Endothelial cell of umbilical vein (primary cell): ENCODE results near the gene CARD18. TPM values are rescaled to one million over a fixed set of nuclear protein-coding genes. Genes with fewer than 3 reads are reported as not detected.
A peak's percentile ranks its signal among the peaks of the same experiment; 100 is the strongest.

ENCODE experiments used
- BruUV-seq: library from RNA; stranded (reverse); fragments of 400-500 nt; replicated peaks from 2 replicates; lab custom pipeline; 2021; lab: Mats Ljungman, UMichigan
- CTCF ChIA-PET: fragments of 300-600, 350-600 bp; sonication (Branson Sonifier 250); formaldehyde crosslinking; loops from one replicate; lab custom pipeline; 2021; ENCODE audit warnings: antibody characterized with exemption, inconsistent platforms; lab: Charles Lee
- POLR2A ChIA-PET: fragments of 300-600, 350-600 bp; sonication (Branson Sonifier 250); formaldehyde crosslinking; loops from one replicate; lab custom pipeline; 2021; ENCODE audit warnings: antibody characterized with exemption, inconsistent platforms; lab: Charles Lee
- DNase-seq: peaks from one replicate; pipeline ENCODE4 v3.0.0-alpha.2; 2011; ENCODE audit warnings: low read depth, low spot score
- FAIRE-seq: peaks from 2 replicates; lab custom pipeline; 2011; peaks lifted over from hg19 to GRCh38; lab: Jason Lieb, UNC
- H2AFZ ChIP-seq: 2 replicates; pipeline ENCODE4 v1.6.0; 2012; ENCODE audit warnings: low read depth, low read length, control low read depth, inconsistent platforms
- H3K27ac ChIP-seq: 2 replicates; pipeline ENCODE4 v1.5.1; 2011; ENCODE audit warnings: low read depth, mild to moderate bottlenecking, control low read depth, low read length, moderate library complexity; ENCODE audit not compliant: insufficient read depth
- H3K27me3 ChIP-seq, 2 experiments: 2 replicates each; pipeline versions ENCODE4 v1.6.0 to v1.6.1; 2011; ENCODE audit warnings: low read length in 2 of 2, mixed read lengths in 1 of 2; ENCODE audit not compliant: control insufficient read depth in 2 of 2, insufficient read depth in 2 of 2
- H3K36me3 ChIP-seq, 2 experiments: 2 replicates in 1 of 2; 3 replicates in 1 of 2; pipeline ENCODE4 v1.5.1; 2011; ENCODE audit warnings: low read length in 2 of 2, mild to moderate bottlenecking in 1 of 2, moderate library complexity in 1 of 2; ENCODE audit not compliant: control insufficient read depth in 2 of 2, insufficient read depth in 2 of 2; ENCODE audit errors: extremely low read depth in 1 of 2
- H3K4me1 ChIP-seq: 3 replicates; pipeline ENCODE4 v1.5.1; 2011; ENCODE audit warnings: mild to moderate bottlenecking, low read length; ENCODE audit not compliant: control insufficient read depth, insufficient read depth; ENCODE audit errors: extremely low read depth
- H3K4me2 ChIP-seq: 2 replicates; pipeline ENCODE4 v1.6.1; 2011; ENCODE audit warnings: low read length, control low read depth, mixed read lengths; ENCODE audit not compliant: insufficient read depth
- H3K4me3 ChIP-seq, 3 experiments: fragments of 200-600 bp in 1 of 3; sonication (generic), shearing (Covaris generic) in 1 of 3; replicated peaks in 1 of 3; 2 replicates each; pipeline ENCODE4 v1.5.1; 2011 to 2016; ENCODE audit warnings: control low read depth in 3 of 3, low read length in 3 of 3, mild to moderate bottlenecking in 2 of 3, inconsistent platforms in 1 of 3, low read depth in 1 of 3, moderate library complexity in 1 of 3; ENCODE audit not compliant: insufficient read depth in 1 of 3
- H3K79me2 ChIP-seq: 2 replicates; pipeline ENCODE4 v1.6.0; 2012; ENCODE audit warnings: low read length, inconsistent platforms; ENCODE audit not compliant: control insufficient read depth, insufficient read depth
- H3K9ac ChIP-seq: replicated peaks from 2 replicates; pipeline ENCODE3; 2011; ENCODE audit warnings: low read length, control low read depth; ENCODE audit not compliant: insufficient read depth; ENCODE audit errors: extremely low read depth
- H3K9me1 ChIP-seq: replicated peaks from 3 replicates; pipeline ENCODE4 v1.6.0; 2011; ENCODE audit warnings: mild to moderate bottlenecking, low read length; ENCODE audit not compliant: control insufficient read depth, insufficient read depth; ENCODE audit errors: extremely low read depth
- H3K9me3 ChIP-seq: replicated peaks from 2 replicates; pipeline ENCODE4 v1.5.1; 2012; ENCODE audit warnings: low read length, inconsistent platforms; ENCODE audit not compliant: control insufficient read depth, insufficient read depth
- H4K20me1 ChIP-seq: replicated peaks from 2 replicates; pipeline ENCODE3; 2011; ENCODE audit warnings: mild to moderate bottlenecking, low read length; ENCODE audit not compliant: control insufficient read depth, insufficient read depth; ENCODE audit errors: extremely low read depth
- EZH2 ChIP-seq: IDR thresholded peaks from 2 replicates; pipeline ENCODE4 v1.6.1; 2012; ENCODE audit warnings: borderline replicate concordance, low read depth, mild to moderate bottlenecking, moderate library complexity, low read length, inconsistent platforms; ENCODE audit not compliant: severe bottlenecking
- FOS ChIP-seq: IDR thresholded peaks from 2 replicates; pipeline ENCODE4 v1.6.1; 2011; ENCODE audit warnings: mild to moderate bottlenecking, low read length, moderate library complexity, borderline replicate concordance; ENCODE audit not compliant: insufficient read depth
- GATA2 ChIP-seq: IDR thresholded peaks from 2 replicates; pipeline ENCODE4 v1.7.0; 2011; ENCODE audit warnings: low read depth, mild to moderate bottlenecking, moderate library complexity, mixed read lengths, low read length; ENCODE audit not compliant: insufficient read length, insufficient read depth
- JUN ChIP-seq: IDR thresholded peaks from 2 replicates; pipeline ENCODE4 v1.6.1; 2011; ENCODE audit warnings: borderline replicate concordance, low read depth; ENCODE audit not compliant: insufficient read length, insufficient read depth
- MYC ChIP-seq: IDR thresholded peaks from one replicate; pipeline ENCODE4 v1.6.1; 2011; ENCODE audit warnings: mild to moderate bottlenecking, low read depth, low read length
- POLR2A ChIP-seq: IDR thresholded peaks from 2 replicates; pipeline ENCODE4 v1.6.1; 2012; ENCODE audit warnings: low read depth, mild to moderate bottlenecking, control low read depth, low read length
- POLR2AphosphoS5 ChIP-seq: IDR thresholded peaks from 2 replicates; pipeline ENCODE4 v1.6.1; 2012; ENCODE audit warnings: low read depth, mild to moderate bottlenecking, control low read depth, low read length, moderate library complexity; ENCODE audit not compliant: insufficient read depth
- dilution Hi-C: fragments of 300-500 bp; cut with MboI; formaldehyde crosslinking; loops from one replicate; pipeline ENCODE4 v1.15.0; 2019; ENCODE audit warnings: low sequenced_read_pairs; ENCODE audit not compliant: extremely low pct_ligation_motif_present
- intact Hi-C: fragments of 100-400 bp; cut with micrococcal nuclease; formaldehyde crosslinking; loops from one replicate; pipeline ENCODE4 v1.10.0; 2022
- polyA plus RNA-seq, 4 experiments: library from polyadenylated mRNA; depleted of rRNA in 3 of 4; stranded (reverse) in 3 of 4; unstranded in 1 of 4; fragments of >200 nt; gene quantifications; 2 replicates each; pipeline versions ENCODE4 v1.2.1 to v1.2.3, GENCODE V29; 2011 to 2012; ENCODE audit warnings: missing spikeins in 1 of 4
- total RNA-seq: library from RNA; stranded (reverse); gene quantifications from 2 replicates; pipeline ENCODE4 v1.2.3, GENCODE V29; 2021
- TF ChIP-seq, protein P1 (sequence below), 2 donors: IDR thresholded peaks; 1 replicate in 1 of 2; 2 replicates in 1 of 2; pipeline ENCODE4 v1.5.1; 2011; ENCODE audit warnings: low read length in 2 of 2, mild to moderate bottlenecking in 2 of 2, moderate library complexity in 2 of 2, control low read depth in 1 of 2, inconsistent platforms in 1 of 2, low read depth in 1 of 2; ENCODE audit not compliant: insufficient read depth in 1 of 2; ENCODE audit errors: extremely low read depth in 1 of 2
- TF ChIP-seq, protein P2 (sequence below): IDR thresholded peaks from 2 replicates; pipeline ENCODE4 v1.6.1; 2011; ENCODE audit not compliant: insufficient read depth, insufficient read length

The CARD18 gene
- total and polyA plus RNA-seq, 2 donors (not counting 3 experiments of a cell fraction or from before 2014, with no cell fraction given): not detected

DNA sequence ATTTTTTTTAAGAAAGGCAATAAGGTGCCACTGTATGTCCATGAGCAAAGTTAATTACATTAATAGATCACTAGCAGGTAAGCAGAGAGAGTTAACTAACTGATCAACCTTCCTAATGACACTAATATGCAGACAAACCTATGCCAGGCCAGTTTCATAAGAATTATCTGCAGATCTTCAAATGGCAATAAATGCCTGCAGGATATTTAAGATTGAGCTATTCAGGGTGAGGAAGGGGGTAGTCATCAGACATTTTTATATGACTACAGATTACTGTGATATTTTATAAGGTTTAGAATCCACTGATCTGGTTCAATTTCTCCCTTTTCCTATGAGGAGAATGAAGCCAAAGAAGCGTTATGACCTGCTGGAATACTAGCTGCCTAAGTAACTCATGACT, 30.2 kb downstream of the CARD18 start:
- Histone ChIP-seq H3K9me1 (no peaks in the 10 kb centered on the region), H4K20me1 (no peaks in the 10 kb centered on the region), H3K27me3 (no peaks in the 10 kb centered on the region), H3K9ac (no peak overlapping the region), H3K4me2 (no peak overlapping the region), H2AFZ (peak overlapping the region; percentile 96), H3K9me3 (no peaks in the 10 kb centered on the region), H3K4me1 (peaks cover 17% of the 10 kb centered on the region), H3K79me2 (no peaks in the 10 kb centered on the region), H3K27ac (no peak overlapping the region), H3K36me3 (no peaks in the 10 kb centered on the region), H3K4me3 (no peak overlapping the region)
- intact Hi-C loops: no loop called here
- TF ChIP-seq POLR2AphosphoS5 (no peak), EZH2 (no peak), MYC (no peak), JUN (no peak), FOS (no peak), POLR2A (no peak), GATA2 (no peak)
- TF ChIP-seq, protein P1, sequence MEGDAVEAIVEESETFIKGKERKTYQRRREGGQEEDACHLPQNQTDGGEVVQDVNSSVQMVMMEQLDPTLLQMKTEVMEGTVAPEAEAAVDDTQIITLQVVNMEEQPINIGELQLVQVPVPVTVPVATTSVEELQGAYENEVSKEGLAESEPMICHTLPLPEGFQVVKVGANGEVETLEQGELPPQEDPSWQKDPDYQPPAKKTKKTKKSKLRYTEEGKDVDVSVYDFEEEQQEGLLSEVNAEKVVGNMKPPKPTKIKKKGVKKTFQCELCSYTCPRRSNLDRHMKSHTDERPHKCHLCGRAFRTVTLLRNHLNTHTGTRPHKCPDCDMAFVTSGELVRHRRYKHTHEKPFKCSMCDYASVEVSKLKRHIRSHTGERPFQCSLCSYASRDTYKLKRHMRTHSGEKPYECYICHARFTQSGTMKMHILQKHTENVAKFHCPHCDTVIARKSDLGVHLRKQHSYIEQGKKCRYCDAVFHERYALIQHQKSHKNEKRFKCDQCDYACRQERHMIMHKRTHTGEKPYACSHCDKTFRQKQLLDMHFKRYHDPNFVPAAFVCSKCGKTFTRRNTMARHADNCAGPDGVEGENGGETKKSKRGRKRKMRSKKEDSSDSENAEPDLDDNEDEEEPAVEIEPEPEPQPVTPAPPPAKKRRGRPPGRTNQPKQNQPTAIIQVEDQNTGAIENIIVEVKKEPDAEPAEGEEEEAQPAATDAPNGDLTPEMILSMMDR (IDR thresholded peaks at IDR 0.05; ENCODE audit: extremely low read depth in 1 of 2, insufficient read depth in 1 of 2, low read depth in 1 of 2, low read length in 2 of 2): no peak
- TF ChIP-seq, protein P2, sequence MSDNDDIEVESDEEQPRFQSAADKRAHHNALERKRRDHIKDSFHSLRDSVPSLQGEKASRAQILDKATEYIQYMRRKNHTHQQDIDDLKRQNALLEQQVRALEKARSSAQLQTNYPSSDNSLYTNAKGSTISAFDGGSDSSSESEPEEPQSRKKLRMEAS: no peak
- ChIA-PET POLR2A (no interaction called here), CTCF (interaction anchor here (0.9 to 1.0 kb wide), 2 partner anchors 54 to 753 kb away, joined by 3 read pairs; no protein-coding TSS in a partner anchor)
- BruUV-seq: no TSS peak
- DNase-seq (no peak), FAIRE-seq (no peak)
- dilution Hi-C loops: no loop called here
